ENCODE results near the gene MRAP.
"Not testable (repeated sequence)": the region's sequence is repeated elsewhere in the genome, so short reads cannot be mapped to it uniquely, and the experiment has no call there.

The MRAP gene

GRCh38 chr21:32298658-32299081 lies at the start of gene MRAP:
TSS of gene MRAP (plus strand) at chr21:32298855. CDS start at chr21:32298972, 117 bp downstream.
- FAIRE-seq = no peak

- FAIRE-seq = no peak
Observed at GRCh38 chr21:32249511-32250280, 49.0 kb upstream of the MRAP start.

GRCh38 chr21:32252136-32252535 lies 46.5 kb upstream of the MRAP start:
- no peak for FAIRE-seq

GRCh38 chr21:32253215-32253641 lies 45.4 kb upstream of the MRAP start:
- FAIRE-seq = no peak

GRCh38 chr21:32256251-32256650 lies 42.4 kb upstream of the MRAP start:
- FAIRE-seq = no peak

- FAIRE-seq = no peak
Observed at GRCh38 chr21:32256873-32257620, 41.6 kb upstream of the MRAP start.

GRCh38 chr21:32257962-32258785 lies 40.5 kb upstream of the MRAP start:
- peak; percentile 55 for FAIRE-seq

- FAIRE-seq = not testable (repeated sequence)
Observed at GRCh38 chr21:32258786-32259048, 39.9 kb upstream of the MRAP start.

- no peak for FAIRE-seq
Observed at GRCh38 chr21:32260130-32260529, 38.5 kb upstream of the MRAP start.

- no peak for FAIRE-seq
Observed at GRCh38 chr21:32261929-32262328, 36.7 kb upstream of the MRAP start.

- FAIRE-seq = not testable (repeated sequence)
Observed at GRCh38 chr21:32265321-32265720, 33.3 kb upstream of the MRAP start.

- FAIRE-seq = no peak
Observed at GRCh38 chr21:32270748-32271147, 27.9 kb upstream of the MRAP start.

GRCh38 chr21:32276671-32277070 lies 22.0 kb upstream of the MRAP start:
- no peak for FAIRE-seq

GRCh38 chr21:32278103-32278502 lies 20.6 kb upstream of the MRAP start:
- no peak for FAIRE-seq

GRCh38 chr21:32278518-32279376 lies 19.9 kb upstream of the MRAP start, which contains the start of gene MIS18A:
TSS of gene MIS18A (minus strand) at chr21:32279049. CDS start at chr21:32279014, 35 bp downstream.
- peak; percentile 57 for FAIRE-seq

- no peak for FAIRE-seq
Observed at GRCh38 chr21:32279377-32279680, 19.3 kb upstream of the MRAP start.

GRCh38 chr21:32281531-32281930 lies 17.1 kb upstream of the MRAP start:
- no peak for FAIRE-seq

- no peak for FAIRE-seq
Observed at GRCh38 chr21:32282992-32283391, 15.7 kb upstream of the MRAP start.

GRCh38 chr21:32285476-32285875 lies 13.2 kb upstream of the MRAP start:
- FAIRE-seq = no peak

- no peak for FAIRE-seq
Observed at GRCh38 chr21:32297449-32297848, 1.2 kb upstream of the MRAP start.

- FAIRE-seq = no peak
Observed at GRCh38 chr21:32298148-32298559, 501 bp upstream of the MRAP start.

GRCh38 chr21:32299695-32300094 lies 1.0 kb downstream of the MRAP start:
- no peak for FAIRE-seq
